CD4-positive, alpha-beta T cell (primary cell): ENCODE results near the gene ASPHD1. TPM values are rescaled to one million over a fixed set of nuclear protein-coding genes. Genes with fewer than 3 reads are reported as not detected.
"Not testable (repeated sequence)": the region's sequence is repeated elsewhere in the genome, so short reads cannot be mapped to it uniquely, and the experiment has no call there.

Source experiments
- ATAC-seq: fragments of 200-7000 bp; cut with Tn5 transposase; one replicate; pipeline ENCODE4 v1.10.0; 2022; ENCODE audit warnings: mild to moderate bottlenecking; ENCODE audit not compliant: poor library complexity
- CTCF ChIA-PET: fragments of 350-600 bp; sonication (Branson Sonifier 250); formaldehyde crosslinking; loops from one replicate; lab custom pipeline; 2021; ENCODE audit warnings: antibody characterized with exemption, inconsistent platforms; lab: Charles Lee
- POLR2A ChIA-PET: fragments of 350-600 bp; sonication (Branson Sonifier 250); formaldehyde crosslinking; loops from one replicate; lab custom pipeline; 2021; ENCODE audit warnings: antibody characterized with exemption, inconsistent platforms; lab: Charles Lee
- DNase-seq, 14 experiments: peaks; one replicate each; pipeline ENCODE4 v3.0.0-alpha.2; 2013 to 2020; ENCODE audit warnings: mixed read lengths in 2 of 14
- H3K27ac ChIP-seq, 2 donors: one replicate each; pipeline versions ENCODE4 v1.5.1 to v1.7.0; 2013; ENCODE audit warnings: low read length in 2 of 2, low read depth in 1 of 2, mild to moderate bottlenecking in 1 of 2
- H3K27me3 ChIP-seq, 2 experiments: 1 replicate in 1 of 2; 2 replicates in 1 of 2; pipeline versions ENCODE4 v1.6.1 to v1.7.0; 2013; ENCODE audit warnings: low read length in 2 of 2, control low read depth in 1 of 2, mild to moderate bottlenecking in 1 of 2, moderate library complexity in 1 of 2; ENCODE audit not compliant: insufficient read depth in 2 of 2, control insufficient read depth in 1 of 2
- H3K36me3 ChIP-seq: one replicate; pipeline ENCODE4 v1.6.1; 2013; ENCODE audit warnings: low read length, control low read depth; ENCODE audit not compliant: insufficient read depth
- H3K4me1 ChIP-seq: one replicate; pipeline ENCODE4 v1.6.1; 2013; ENCODE audit warnings: low read length, control low read depth; ENCODE audit not compliant: insufficient read depth
- H3K4me3 ChIP-seq: one replicate; pipeline ENCODE4 v1.5.1; 2013; ENCODE audit warnings: mild to moderate bottlenecking, low read length, moderate library complexity
- H3K9me3 ChIP-seq, 2 experiments: 1 replicate in 1 of 2; 2 replicates in 1 of 2; pipeline versions ENCODE4 v1.6.1 to v1.7.0; 2013; ENCODE audit warnings: low read length in 2 of 2, mild to moderate bottlenecking in 2 of 2, control low read depth in 1 of 2, moderate library complexity in 1 of 2; ENCODE audit not compliant: control insufficient read depth in 1 of 2, insufficient read depth in 1 of 2
- H3K27ac Mint-ChIP-seq: one replicate; pipeline ENCODE4 v1.8.0; 2020; ENCODE audit warnings: mixed read lengths
- H3K27me3 Mint-ChIP-seq: one replicate; pipeline ENCODE4 v1.8.0; 2021; ENCODE audit warnings: mixed read lengths
- H3K36me3 Mint-ChIP-seq: one replicate; pipeline ENCODE4 v1.8.0; 2021; ENCODE audit warnings: low read depth, mixed read lengths
- H3K4me1 Mint-ChIP-seq: one replicate; pipeline ENCODE4 v1.8.0; 2021; ENCODE audit warnings: low read depth, mixed read lengths
- H3K4me3 Mint-ChIP-seq: one replicate; pipeline ENCODE4 v1.8.0; 2020; ENCODE audit warnings: mild to moderate bottlenecking, mixed read lengths
- H3K9me3 Mint-ChIP-seq: one replicate; pipeline ENCODE4 v1.8.0; 2020; ENCODE audit warnings: mixed read lengths
- CTCF ChIP-seq: fragments of 200-600 bp; IDR thresholded peaks from one replicate; pipeline ENCODE4 v1.8.0; 2022; ENCODE audit warnings: antibody characterized with exemption, mild to moderate bottlenecking
- intact Hi-C, 2 experiments: fragments of 100-400 bp; cut with DNase I in 1 of 2; cut with micrococcal nuclease in 1 of 2; formaldehyde crosslinking; loops; one replicate each; pipeline versions ENCODE4 v1.15.1 to v1.9.0; 2023 to 2025; cut with DNase I, micrococcal nuclease
- total RNA-seq, 174 experiments: library from RNA in 2 of 174; stranded (reverse) in 2 of 174; gene quantifications; one replicate each; pipeline ENCODE4 v1.2.3 and lab custom pipeline; 2021 to 2026

The ASPHD1 gene
- total RNA-seq, 2 experiments from 2014 or later = not detected

DNA sequence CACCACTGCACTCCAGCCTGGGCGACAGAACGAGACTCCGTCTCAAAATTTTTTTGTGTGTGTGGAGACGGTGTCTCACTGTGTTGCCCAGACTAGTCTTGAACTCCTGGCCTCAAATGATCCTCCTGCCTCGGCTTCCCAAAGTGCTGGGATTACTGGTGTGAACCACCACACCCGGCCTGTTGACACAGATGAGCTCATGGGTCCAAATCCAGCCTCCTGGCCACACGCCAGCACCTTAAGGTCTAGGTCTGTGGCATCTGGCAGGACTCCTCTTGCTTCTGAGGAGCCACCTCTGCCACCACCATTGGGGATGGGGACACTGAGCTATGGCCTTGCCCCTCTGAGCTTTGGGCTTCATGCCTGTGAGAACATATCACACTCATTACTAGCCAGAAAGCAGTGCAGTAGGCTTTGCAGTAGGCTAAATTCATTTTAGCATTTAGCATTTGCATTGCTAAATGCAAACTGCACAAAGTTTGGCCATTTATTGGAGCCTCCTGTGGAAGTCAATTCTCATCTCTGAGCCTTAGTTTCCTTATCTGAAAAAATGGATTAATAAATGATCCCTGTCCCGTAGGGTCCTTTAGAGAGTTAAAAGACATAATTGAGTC lies 31.8 kb upstream of the ASPHD1 start:
- H3K4me3 Mint-ChIP-seq = no peak overlapping the region
- intact Hi-C loops = no loop called here
- Histone ChIP-seq H3K4me3 (no peak overlapping the region), H3K27ac (no peak overlapping the region), H3K27me3 (no peaks in the 10 kb centered on the region), H3K4me1 (peaks cover 5% of the 10 kb centered on the region), H3K36me3 (no peaks in the 10 kb centered on the region), H3K9me3 (no peaks in the 10 kb centered on the region)
- peaks cover 2% of the 10 kb centered on the region for H3K4me1 Mint-ChIP-seq
- no peaks in the 10 kb centered on the region for H3K36me3 Mint-ChIP-seq
- POLR2A ChIA-PET = no interaction called here
- H3K27me3 Mint-ChIP-seq = no peaks in the 10 kb centered on the region
- ATAC-seq = no peak
- CTCF ChIA-PET = interaction anchor here (1.1 kb wide), 1 partner anchor 20 kb away, joined by 3 read pairs; no protein-coding TSS in a partner anchor
- H3K9me3 Mint-ChIP-seq = no peaks in the 10 kb centered on the region
- H3K27ac Mint-ChIP-seq = no peak overlapping the region
- no peak for TF ChIP-seq CTCF
- no peak for DNase-seq

- H3K4me3 ChIP-seq, intact Hi-C loops, ATAC-seq, H3K9me3 ChIP-seq, H3K27ac Mint-ChIP-seq, H3K36me3 Mint-ChIP-seq, H3K9me3 Mint-ChIP-seq, H3K27ac ChIP-seq, H3K36me3 ChIP-seq, POLR2A ChIA-PET, DNase-seq, H3K27me3 Mint-ChIP-seq, H3K4me1 Mint-ChIP-seq, H3K4me3 Mint-ChIP-seq, H3K27me3 ChIP-seq, H3K4me1 ChIP-seq: not testable (repeated sequence)
- CTCF ChIA-PET = interaction anchor here (1.1 kb wide), 1 partner anchor 20 kb away, joined by 3 read pairs; no protein-coding TSS in a partner anchor
Measured at GRCh38 chr16:29869067-29869466, 31.2 kb upstream of the ASPHD1 start.

- Histone ChIP-seq H3K36me3 (no peaks in the 10 kb centered on the region), H3K4me1 (peaks cover 10% of the 10 kb centered on the region), H3K27ac (no peak overlapping the region), H3K4me3 (no peak overlapping the region), H3K9me3 (peaks cover 0 to 3% of the 10 kb centered on the region in 2 experiments), H3K27me3 (peaks cover 10 to 11% of the 10 kb centered on the region in 2 experiments)
- ChIA-PET CTCF (interaction anchor here (0.6 kb wide), 1 partner anchor 152 kb away, joined by 4 read pairs; no protein-coding TSS in a partner anchor), POLR2A (no interaction called here)
- ATAC-seq (no peak), DNase-seq (no peak)
- peaks cover 8% of the 10 kb centered on the region for H3K27me3 Mint-ChIP-seq
- no peak overlapping the region for H3K4me3 Mint-ChIP-seq
- H3K36me3 Mint-ChIP-seq = no peaks in the 10 kb centered on the region
- intact Hi-C loops = no loop called here
- no peaks in the 10 kb centered on the region for H3K9me3 Mint-ChIP-seq
- peaks cover 7% of the 10 kb centered on the region for H3K4me1 Mint-ChIP-seq
- no peak for TF ChIP-seq CTCF
- H3K27ac Mint-ChIP-seq = no peak overlapping the region
Measured at GRCh38 chr16:29871822-29872546, 28.3 kb upstream of the ASPHD1 start.
